Mammary epithelial cell (primary cell): Measurements from ENCODE around the gene DOCK8.

Experiments
- EZH2 ChIP-seq: IDR thresholded peaks from 2 replicates; pipeline ENCODE4 v1.6.1; 2012; ENCODE audit warnings: low read length, inconsistent platforms, borderline replicate concordance
- TF ChIP-seq, protein P1 (sequence below), 2 donors: IDR thresholded peaks in 1 of 2; conservative IDR thresholded peaks in 1 of 2; 2 replicates each; pipeline ENCODE4 v1.5.1; 2011 to 2012; ENCODE audit warnings: inconsistent platforms in 2 of 2, low read length in 2 of 2, mild to moderate bottlenecking in 2 of 2, control low read depth in 1 of 2, low read depth in 1 of 2; ENCODE audit not compliant: insufficient read depth in 1 of 2; ENCODE audit errors: extremely low read depth in 1 of 2

DNA sequence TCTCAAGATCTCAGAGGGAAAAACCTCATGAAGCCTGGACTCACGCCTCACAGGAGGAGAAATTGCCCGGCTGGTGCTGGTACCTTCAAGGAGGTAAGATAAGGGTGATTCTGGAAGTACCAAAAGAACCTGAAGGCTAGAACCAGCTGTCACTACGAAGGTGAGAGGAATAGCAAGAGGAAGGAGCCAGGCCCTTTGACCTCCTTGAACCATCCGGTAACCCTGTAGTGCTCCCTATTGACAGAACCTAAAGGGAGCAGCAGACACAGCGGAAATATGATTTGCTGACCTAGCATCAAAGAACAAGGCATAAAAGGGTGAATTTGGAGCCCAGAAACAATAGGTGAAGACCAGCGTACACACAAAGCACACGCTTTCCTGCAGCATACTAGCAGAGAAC, 92.2 kb downstream of the DOCK8 start:
- TF ChIP-seq, protein P1, sequence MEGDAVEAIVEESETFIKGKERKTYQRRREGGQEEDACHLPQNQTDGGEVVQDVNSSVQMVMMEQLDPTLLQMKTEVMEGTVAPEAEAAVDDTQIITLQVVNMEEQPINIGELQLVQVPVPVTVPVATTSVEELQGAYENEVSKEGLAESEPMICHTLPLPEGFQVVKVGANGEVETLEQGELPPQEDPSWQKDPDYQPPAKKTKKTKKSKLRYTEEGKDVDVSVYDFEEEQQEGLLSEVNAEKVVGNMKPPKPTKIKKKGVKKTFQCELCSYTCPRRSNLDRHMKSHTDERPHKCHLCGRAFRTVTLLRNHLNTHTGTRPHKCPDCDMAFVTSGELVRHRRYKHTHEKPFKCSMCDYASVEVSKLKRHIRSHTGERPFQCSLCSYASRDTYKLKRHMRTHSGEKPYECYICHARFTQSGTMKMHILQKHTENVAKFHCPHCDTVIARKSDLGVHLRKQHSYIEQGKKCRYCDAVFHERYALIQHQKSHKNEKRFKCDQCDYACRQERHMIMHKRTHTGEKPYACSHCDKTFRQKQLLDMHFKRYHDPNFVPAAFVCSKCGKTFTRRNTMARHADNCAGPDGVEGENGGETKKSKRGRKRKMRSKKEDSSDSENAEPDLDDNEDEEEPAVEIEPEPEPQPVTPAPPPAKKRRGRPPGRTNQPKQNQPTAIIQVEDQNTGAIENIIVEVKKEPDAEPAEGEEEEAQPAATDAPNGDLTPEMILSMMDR (conservative IDR thresholded peaks at IDR 0.05 in 1 of 2, IDR thresholded peaks at IDR 0.05 in 1 of 2; ENCODE audit: extremely low read depth in 1 of 2, insufficient read depth in 1 of 2, low read depth in 1 of 2, low read length in 2 of 2) = peak; percentile 43 to 61
- no peak for TF ChIP-seq EZH2
